ENCODE data around the gene PCAT7.

- no peak for TF ChIP-seq CTCF (IDR thresholded peaks at IDR 0.05; ENCODE audit: borderline replicate concordance, extremely low read depth, low read length, poor library complexity, severe bottlenecking)
- no peak for TF ChIP-seq EZH2 (IDR thresholded peaks at IDR 0.05; ENCODE audit: borderline replicate concordance, low read depth, low read length, severe bottlenecking)
Observed at GRCh38 chr9:94619026-94619425, 64.1 kb downstream of the PCAT7 start.

Data from DND-41 (cell line).